Retina (tissue), 1 donor: ENCODE data around the gene SPECC1.
"Not testable (repeated sequence)": the region's sequence is repeated elsewhere in the genome, so short reads cannot be mapped to it uniquely, and the experiment has no call there.

Experiments used
- DNase-seq: peaks from one replicate; pipeline ENCODE4 v3.0.0-alpha.2; 2016

The SPECC1 gene

DNA sequence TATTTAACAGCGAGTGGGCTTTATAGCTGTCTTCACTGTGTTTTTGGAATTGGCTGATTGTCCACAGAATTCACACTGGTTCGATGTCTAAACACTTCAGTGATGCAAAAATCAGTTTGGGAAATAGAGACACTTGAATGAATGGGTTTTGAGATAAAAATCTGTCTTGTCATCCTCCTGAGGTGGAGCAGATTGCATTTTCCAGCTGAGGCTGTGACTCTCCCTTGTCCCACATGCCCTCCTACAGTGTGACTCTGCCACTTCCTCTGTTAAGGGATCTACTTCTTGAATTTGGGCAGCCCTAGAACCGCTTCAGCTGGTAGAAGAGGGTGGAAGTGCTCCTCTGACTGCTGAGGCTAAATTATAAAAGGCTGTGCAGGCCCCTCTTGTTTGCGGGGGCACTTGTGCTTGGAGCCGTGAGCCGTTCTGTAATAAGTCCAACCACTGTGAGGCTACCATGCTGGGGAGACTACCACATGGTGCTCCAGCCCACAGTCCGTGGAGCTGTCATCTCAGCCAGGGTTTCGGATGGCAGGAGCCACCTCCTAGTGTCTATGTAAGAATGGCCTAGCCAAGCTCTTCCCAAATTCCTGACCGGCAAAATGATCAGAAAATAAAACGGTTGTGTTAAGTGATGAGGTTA, 175.9 kb downstream of the SPECC1 start:
- no peak for DNase-seq

GRCh38 chr17:20187049-20187448, 177.9 kb downstream of the SPECC1 start:
- DNase-seq = no peak

- peak; percentile 61 for DNase-seq
These were observed 180.1 kb downstream of the SPECC1 start for GRCh38 chr17:20189302-20189701.

DNA sequence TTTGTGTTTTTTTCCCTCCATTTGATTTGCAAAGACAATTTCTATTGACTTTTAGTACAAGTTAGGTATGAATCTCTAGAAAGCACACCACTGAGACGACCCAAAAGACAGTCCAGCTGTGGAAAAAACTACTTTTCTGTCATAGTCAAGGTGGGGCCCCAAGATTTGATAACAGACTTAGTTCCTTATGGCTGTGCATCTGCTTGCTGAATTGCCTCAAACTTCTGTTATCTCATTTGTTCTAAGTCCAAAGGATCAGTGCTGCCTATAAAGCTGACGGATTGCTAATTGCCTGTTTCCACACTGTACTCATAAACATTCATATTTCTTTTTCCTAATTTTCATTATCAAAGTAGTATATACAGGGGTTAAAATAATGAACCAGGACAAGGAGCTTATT, 180.8 kb downstream of the SPECC1 start:
- no peak for DNase-seq

GRCh38 chr17:20190605-20191004, 181.4 kb downstream of the SPECC1 start:
- DNase-seq = no peak

DNA sequence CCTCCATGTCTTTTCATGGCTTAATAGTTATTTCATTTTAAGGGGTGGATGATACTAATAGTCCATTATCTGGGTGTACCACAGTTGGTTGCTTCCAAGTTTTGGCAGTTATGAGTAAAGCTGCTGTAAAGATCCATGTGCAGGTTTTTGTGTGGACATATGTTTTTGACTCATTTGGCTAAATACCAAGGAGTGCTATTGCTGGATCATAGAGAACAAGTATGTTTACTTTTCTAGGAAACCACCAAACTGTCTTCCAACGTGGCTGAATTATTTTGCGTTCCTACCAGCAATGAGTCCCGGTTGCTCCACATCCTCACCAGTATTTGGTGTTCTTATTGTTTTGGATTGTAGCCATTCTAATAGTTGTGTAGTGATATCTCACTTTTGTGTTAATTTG, 181.9 kb downstream of the SPECC1 start:
- no peak for DNase-seq

DNA sequence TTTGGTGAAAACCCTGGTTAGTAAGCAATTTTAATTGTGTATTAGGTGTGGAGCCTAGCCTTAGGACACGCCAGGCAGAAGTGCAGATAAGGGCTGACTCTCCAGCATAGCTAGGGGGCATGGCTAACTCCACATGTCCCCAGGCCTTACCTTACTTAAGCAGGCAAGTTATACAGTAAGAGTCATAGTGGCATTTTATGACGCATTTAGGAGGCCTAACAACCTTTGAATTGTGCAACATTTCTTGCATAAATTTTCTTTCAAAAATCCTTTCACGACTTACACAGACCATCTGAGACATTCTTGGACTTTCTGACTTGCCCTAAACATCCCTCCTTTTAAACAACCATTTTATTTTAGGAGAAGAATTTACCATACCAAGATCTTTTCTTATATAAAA, 187.1 kb downstream of the SPECC1 start:
- not testable (repeated sequence) for DNase-seq

- no peak for DNase-seq
These were observed 188.2 kb downstream of the SPECC1 start for GRCh38 chr17:20197272-20197926.

GRCh38 chr17:20200016-20200795, 191.0 kb downstream of the SPECC1 start:
- DNase-seq = no peak

GRCh38 chr17:20200865-20201458, 191.8 kb downstream of the SPECC1 start:
- DNase-seq = no peak

DNA sequence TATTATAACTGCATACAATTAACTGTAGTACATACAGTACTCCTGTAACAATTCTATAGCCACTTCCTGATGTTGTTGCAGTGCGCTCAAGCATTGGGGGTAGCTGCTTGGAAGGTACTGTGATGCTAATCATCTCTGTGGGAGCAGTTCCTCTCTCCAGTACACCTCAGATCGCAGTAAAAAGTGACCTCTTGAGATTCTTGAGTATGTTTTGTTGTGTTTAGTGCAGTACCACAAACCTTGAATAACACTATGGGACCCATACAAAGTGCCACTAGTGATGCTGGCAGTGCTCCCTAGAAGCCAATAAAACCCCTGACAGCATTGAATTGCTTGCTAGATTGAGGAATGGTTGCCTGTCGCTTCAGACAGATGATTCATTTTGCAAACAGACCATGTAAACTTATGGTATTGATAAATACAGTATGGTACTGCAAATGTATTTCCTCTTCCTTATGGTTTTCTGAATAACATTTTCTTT, 193.0 kb downstream of the SPECC1 start:
- DNase-seq = no peak

DNA sequence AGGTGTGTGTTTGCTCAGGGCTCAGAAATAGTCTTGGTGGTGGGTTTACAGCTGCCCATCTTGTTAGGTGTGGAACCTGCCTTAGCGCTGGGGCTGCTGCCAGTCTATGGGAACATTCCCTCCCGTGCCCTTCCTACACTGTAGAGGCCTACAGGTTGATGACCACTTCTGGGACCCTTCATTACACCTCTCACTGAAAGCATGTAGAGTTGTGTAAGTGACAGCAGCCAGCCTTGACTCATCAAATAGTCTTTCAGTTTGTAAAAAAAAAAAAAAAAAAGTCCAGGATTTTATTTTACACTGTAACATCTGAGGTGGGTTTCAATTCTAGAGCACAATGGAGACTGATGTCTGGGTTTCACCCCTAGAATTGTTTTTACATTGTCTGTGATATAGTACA, 193.9 kb downstream of the SPECC1 start:
- DNase-seq = no peak

GRCh38 chr17:20203761-20204263, 194.7 kb downstream of the SPECC1 start:
- DNase-seq = peak; percentile 79

GRCh38 chr17:20205609-20206008, 196.4 kb downstream of the SPECC1 start:
- no peak for DNase-seq

DNA sequence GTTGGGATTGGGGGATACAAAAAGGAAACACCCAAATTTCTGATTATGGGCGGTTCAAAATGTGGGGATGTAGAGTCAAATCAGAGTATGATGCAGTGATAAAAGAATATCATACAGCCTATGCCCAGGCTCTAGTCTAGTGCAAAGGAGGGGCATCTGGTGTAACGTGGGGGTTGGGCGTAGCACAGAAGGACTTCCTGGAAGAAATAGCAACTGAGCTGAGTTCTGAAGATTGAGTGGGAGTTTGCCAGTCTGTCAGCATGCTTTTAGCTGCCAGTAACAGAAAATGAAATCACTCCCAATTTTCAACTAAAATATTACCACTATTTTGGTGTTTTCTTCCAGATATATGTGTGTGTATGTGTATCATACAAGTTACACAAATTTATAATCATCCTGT, 196.9 kb downstream of the SPECC1 start:
- no peak for DNase-seq

DNA sequence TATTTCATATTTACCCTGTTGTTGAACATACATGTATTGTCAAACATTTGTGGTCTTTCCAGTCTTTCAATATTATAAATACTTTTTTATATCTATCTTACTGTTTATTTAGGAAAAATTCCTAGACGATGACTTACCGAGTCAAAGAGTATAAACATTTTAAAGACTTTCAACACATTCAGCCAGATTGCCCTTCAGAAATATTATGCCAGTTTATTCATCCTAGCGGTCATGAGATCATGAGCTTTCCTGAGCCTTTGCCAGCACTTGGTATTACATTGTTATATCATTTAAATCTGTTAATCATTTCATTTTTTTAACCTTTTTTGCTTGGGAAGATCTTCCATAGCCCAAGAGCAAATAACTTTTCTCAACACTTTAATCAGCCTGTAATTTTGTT, 197.4 kb downstream of the SPECC1 start:
- DNase-seq = no peak

DNA sequence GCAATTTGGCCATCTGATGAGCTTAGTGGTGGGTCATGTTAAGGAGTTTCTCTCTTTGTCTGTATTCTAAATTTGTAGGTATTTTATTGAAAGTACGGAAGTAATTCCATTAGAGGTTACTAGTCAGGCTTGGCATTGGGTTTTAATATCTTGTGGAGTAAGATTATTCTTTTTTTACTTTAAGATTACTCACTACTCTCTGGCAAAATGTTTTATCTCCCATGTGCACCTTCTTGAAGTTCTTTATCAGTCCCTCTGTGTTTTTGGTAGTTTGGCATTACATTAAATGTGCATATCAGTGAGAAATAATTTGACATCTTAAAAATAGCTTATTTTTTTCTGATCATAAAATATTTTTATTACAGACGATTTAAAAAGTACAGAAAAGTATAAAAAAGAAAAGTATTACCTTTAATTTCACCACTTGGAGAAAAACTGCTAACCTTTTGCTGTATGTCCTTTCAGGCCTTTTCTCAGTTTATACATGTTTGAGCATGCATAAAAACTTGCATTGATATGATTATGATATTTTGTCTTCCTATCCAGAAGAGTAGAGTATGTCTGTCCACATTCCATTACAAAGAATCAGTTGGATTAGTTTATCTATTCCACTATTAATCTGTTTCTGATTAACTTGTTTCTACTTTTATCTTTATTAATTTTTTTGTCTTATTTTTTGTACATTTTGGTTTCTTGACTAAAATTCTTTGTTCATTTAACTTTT, 198.3 kb downstream of the SPECC1 start:
- no peak for DNase-seq

DNA sequence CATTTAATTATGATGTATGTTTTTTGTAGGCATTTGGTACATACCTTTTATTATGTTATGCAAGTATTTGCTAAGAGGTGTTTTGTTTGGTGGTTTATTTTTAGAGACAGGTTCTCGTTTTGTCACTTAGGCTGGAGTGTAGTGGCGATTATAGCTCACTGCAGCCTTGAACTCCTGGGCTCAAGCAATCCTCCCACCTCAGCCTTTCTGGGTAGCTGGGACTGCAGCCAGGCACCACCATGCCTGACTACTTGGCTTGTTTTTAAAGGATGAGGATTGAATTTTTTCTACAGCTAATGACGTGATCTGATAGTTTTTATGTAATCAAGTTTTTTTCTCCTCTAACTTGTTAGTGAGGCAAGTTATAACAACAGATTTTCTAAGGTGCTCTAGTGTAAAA, 199.6 kb downstream of the SPECC1 start:
- no peak for DNase-seq

GRCh38 chr17:20210180-20210579, 201.0 kb downstream of the SPECC1 start:
- no peak for DNase-seq

- no peak for DNase-seq
These were observed 201.5 kb downstream of the SPECC1 start for GRCh38 chr17:20210614-20211013.

DNA sequence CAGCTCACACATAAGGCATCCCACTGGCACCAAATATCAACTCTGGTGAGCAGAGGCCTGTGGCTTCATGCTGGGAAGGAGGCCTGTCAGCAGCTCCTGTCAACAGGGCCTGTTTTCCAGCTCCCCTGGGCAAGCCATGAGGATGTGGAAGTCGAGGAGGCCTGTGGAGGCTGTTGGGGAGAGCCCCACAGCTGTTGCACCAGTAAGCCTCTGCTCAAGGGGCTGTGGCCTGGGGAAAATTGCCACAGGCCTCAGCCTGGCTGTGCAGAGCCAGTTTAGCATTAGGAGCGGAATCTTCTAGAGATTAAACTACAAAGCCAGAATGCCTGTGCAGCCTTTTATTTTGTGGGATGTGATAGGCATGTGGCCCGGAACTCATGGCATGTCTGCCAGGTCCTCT, 202.1 kb downstream of the SPECC1 start:
- DNase-seq = no peak

DNA sequence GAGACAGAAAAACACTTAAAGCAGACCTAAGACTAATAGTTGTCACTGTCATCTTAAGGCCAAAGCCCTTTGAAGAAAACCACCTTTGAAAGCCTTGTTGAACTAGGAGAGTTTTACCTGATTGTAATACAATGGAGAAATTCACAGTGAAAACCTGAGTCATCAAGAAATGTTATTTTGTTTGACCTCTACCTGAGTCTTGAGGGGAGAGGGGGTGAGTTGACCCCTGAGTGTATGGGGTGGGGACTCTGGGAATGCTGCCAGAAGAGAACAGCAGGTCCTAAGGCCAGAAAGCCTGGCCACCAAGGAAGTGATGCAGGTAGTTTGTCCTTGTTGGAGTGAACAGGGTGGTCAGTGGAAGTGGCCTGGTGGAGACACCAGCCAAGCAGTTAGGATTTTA, 204.3 kb downstream of the SPECC1 start:
- DNase-seq = no peak

GRCh38 chr17:20214794-20215193, 205.6 kb downstream of the SPECC1 start:
- no peak for DNase-seq
